Nasal cavity respiratory epithelium epithelial cell of viscerocranial mucosa (primary cell): ENCODE measurements around the gene GLUD2. TPM values are rescaled to one million over a fixed set of nuclear protein-coding genes. Genes with fewer than 3 reads are reported as not detected.

ENCODE experiments used
- total RNA-seq: library from RNA; depleted of rRNA; stranded (reverse); fragments of >200 nt; gene quantifications from 2 replicates; pipeline ENCODE4 v1.2.3, GENCODE V29; 2014

Gene GLUD2
- 0.34 and 0.93 TPM in 2 replicates for total RNA-seq

GRCh38 chrX:121047441-121048419 is at the start of gene GLUD2:
Gene GLUD2, plus strand, starts transcription at chrX:121047610. Its CDS starts 75 bp downstream, at chrX:121047685.

Other genes starting within 250 kb of the GLUD2 start
- gene CT47B1, start 171.7 kb upstream of the GLUD2 start, total RNA-seq = not detected in 2 replicates
- gene CT47A11, start 110.5 kb upstream of the GLUD2 start, total RNA-seq = not detected in 2 replicates
- not detected in 2 replicates for gene CT47A10, start 105.6 kb upstream of the GLUD2 start, total RNA-seq
- not detected in 2 replicates for gene CT47A9, start 100.7 kb upstream of the GLUD2 start, total RNA-seq
- gene CT47A8, start 95.9 kb upstream of the GLUD2 start, total RNA-seq = not detected in 2 replicates
- not detected in 2 replicates for gene CT47A7, start 91.0 kb upstream of the GLUD2 start, total RNA-seq
- gene CT47A6, start 86.1 kb upstream of the GLUD2 start, total RNA-seq = not detected in 2 replicates
- gene CT47A5, start 81.3 kb upstream of the GLUD2 start, total RNA-seq = not detected in 2 replicates
- not detected in 2 replicates for gene CT47A4, start 76.4 kb upstream of the GLUD2 start, total RNA-seq
- gene CT47A3, start 71.5 kb upstream of the GLUD2 start, total RNA-seq = not detected in 2 replicates
- gene CT47A2, start 66.7 kb upstream of the GLUD2 start, total RNA-seq = not detected in 2 replicates
- not detected in 2 replicates for gene CT47A1, start 61.9 kb upstream of the GLUD2 start, total RNA-seq